ENCODE measurements around the gene MSMP. TPM values are rescaled to one million over a fixed set of nuclear protein-coding genes. Genes with fewer than 3 reads are reported as not detected.

Gene MSMP
- total and polyA plus RNA-seq, 9 of the 15 experiments (the other 6 are each of a cell fraction or from before 2014, with no cell fraction given), result 0.60 TPM; not detected in 8

DNA sequence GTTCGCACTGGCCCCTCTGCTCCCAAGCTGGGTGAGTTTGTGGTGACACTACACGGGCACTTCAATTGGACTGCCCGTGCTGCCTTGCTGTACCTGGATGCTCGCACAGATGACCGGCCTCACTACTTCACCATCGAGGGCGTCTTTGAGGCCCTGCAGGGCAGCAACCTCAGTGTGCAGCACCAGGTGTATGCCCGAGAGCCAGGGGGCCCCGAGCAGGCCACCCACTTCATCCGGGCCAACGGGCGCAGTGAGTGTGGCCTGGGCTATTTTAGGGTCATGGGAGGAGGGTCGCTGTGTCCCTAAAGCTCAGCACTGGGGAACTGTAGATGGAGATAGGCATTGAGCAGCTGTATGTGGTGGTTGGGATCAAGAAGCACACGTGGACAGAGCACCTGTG lies 38.8 kb upstream of the MSMP start:
- intact Hi-C loops (cut with micrococcal nuclease), result no loop called here
- ChIA-PET POLR2A (interaction anchor here (0.6 to 0.7 kb wide), 2 partner anchors 9 to 57 kb away, joined by 3 read pairs; no protein-coding TSS in a partner anchor), CTCF (ENCODE audit: low intra/inter-chr PET ratio) (no interaction called here)
- Histone ChIP-seq H2AFZ (ENCODE audit: low read depth, low read length) (no peak overlapping the region), H3K4me2 (ENCODE audit: insufficient read depth, low read length) (no peak overlapping the region), H3K79me2 (ENCODE audit: control insufficient read depth, insufficient read depth, low read length) (no peaks in the 10 kb centered on the region), H3K4me3 (no peak overlapping the region), H3K27ac (ENCODE audit: extremely low read depth, low read depth, low read length) (no peak overlapping the region), H3K27me3 (ENCODE audit: control insufficient read depth in 2 of 2, insufficient read depth in 2 of 2, low read length in 2 of 2) (no peaks in the 10 kb centered on the region), H3K9ac (ENCODE audit: insufficient read depth in 1 of 2, low read depth in 2 of 2, low read length in 2 of 2) (no peak overlapping the region), H3K9me1 (ENCODE audit: control insufficient read depth, insufficient read depth, low read length) (no peaks in the 10 kb centered on the region), H3K4me1 (replicated peaks in 1 of 2; ENCODE audit: control insufficient read depth in 2 of 2, insufficient read depth in 2 of 2, low read length in 2 of 2) (peaks cover 9 to 16% of the 10 kb centered on the region in 2 experiments; a peak in 4 of 5 replicates), H3K9me3 (replicated peaks; ENCODE audit: control insufficient read depth, insufficient read depth, low read depth, low read length) (no peaks in the 10 kb centered on the region), H3K36me3 (ENCODE audit: control insufficient read depth, insufficient read depth, low read length) (peaks cover 9% of the 10 kb centered on the region; the same call in 2 of the 3 replicates), H4K20me1 (replicated peaks; ENCODE audit: control insufficient read depth, insufficient read depth, low read length) (no peaks in the 10 kb centered on the region)
- FAIRE-seq (no peak), ATAC-seq (no peak), DNase-seq (ENCODE audit: extremely low read depth in 1 of 4, low spot score in 3 of 4) (no peak)
- in situ Hi-C loops (cut with MboI), result loop anchor here (10.0 kb wide), 1 partner anchor 92 kb away; no protein-coding TSS in a partner anchor
- 91% methylated on average over 10 of the region's 14 CpGs for WGBS (ENCODE audit: insufficient coverage, low coverage, missing lambda C conversion rate)
- no peak for TF ChIP-seq MYC (IDR thresholded peaks at IDR 0.05; ENCODE audit: low read depth, low read length)
- no peak for TF ChIP-seq MYC (CRISPR knock-in tag; IDR thresholded peaks at IDR 0.05; ENCODE audit: borderline replicate concordance, low read depth)
- TF ChIP-seq, protein P1, sequence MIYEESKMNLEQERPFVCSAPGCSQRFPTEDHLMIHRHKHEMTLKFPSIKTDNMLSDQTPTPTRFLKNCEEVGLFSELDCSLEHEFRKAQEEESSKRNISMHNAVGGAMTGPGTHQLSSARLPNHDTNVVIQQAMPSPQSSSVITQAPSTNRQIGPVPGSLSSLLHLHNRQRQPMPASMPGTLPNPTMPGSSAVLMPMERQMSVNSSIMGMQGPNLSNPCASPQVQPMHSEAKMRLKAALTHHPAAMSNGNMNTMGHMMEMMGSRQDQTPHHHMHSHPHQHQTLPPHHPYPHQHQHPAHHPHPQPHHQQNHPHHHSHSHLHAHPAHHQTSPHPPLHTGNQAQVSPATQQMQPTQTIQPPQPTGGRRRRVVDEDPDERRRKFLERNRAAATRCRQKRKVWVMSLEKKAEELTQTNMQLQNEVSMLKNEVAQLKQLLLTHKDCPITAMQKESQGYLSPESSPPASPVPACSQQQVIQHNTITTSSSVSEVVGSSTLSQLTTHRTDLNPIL (CRISPR knock-in tag; IDR thresholded peaks at IDR 0.05), result no peak
- TF ChIP-seq WHSC1 (IDR thresholded peaks at IDR 0.05; ENCODE audit: low read length), result no peak
- no peak for TF ChIP-seq SMAD2 (IDR thresholded peaks at IDR 0.05; ENCODE audit: low read depth, low read length)
- TF ChIP-seq IRF2 (CRISPR knock-in tag; IDR thresholded peaks at IDR 0.05), result no peak
- TF ChIP-seq SIN3A (IDR thresholded peaks at IDR 0.05; ENCODE audit: borderline replicate concordance in 2 of 2, control insufficient read depth in 1 of 2, low read depth in 2 of 2, low read length in 2 of 2), result no peak
- TF ChIP-seq CCNT2 (IDR thresholded peaks at IDR 0.05; ENCODE audit: borderline replicate concordance, extremely low read depth, insufficient read length, low read depth, low read length), result no peak
- BruUV-seq (replicated peaks), result no TSS peak

Measured in K562 (cell line).